HG02943 (cell line): ENCODE measurements around the gene PHF11.
"Not testable (repeated sequence)": the region's sequence is repeated elsewhere in the genome, so short reads cannot be mapped to it uniquely, and the experiment has no call there.

ENCODE experiments used
- ATAC-seq: cut with Tn5 transposase; IDR thresholded peaks from one replicate; pipeline ENCODE4 v1.9.1; 2021; ENCODE audit warnings: mild to moderate bottlenecking, low read depth, moderate library complexity; ENCODE audit not compliant: unreplicated experiment

PHF11 gene

DNA sequence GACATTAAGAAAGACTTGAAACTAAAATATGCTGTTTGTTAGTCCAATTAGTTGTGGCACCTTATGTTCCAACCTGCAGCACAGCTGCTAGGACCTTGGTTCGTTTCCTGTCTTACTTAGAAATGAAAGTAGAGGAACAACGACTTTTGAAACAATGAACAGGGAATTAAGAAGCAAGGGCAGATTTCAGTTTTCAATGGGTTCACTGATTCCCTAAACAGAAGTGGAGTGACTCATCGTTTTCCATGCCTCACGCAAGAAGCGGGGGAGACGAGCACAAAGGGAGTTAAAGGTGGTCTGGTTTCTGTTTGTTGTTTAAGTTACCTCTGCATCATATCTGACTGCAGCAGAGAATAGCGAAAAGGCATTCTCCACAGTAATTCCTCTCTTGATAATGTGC, 44.8 kb downstream of the PHF11 start:
- no peak for ATAC-seq

DNA sequence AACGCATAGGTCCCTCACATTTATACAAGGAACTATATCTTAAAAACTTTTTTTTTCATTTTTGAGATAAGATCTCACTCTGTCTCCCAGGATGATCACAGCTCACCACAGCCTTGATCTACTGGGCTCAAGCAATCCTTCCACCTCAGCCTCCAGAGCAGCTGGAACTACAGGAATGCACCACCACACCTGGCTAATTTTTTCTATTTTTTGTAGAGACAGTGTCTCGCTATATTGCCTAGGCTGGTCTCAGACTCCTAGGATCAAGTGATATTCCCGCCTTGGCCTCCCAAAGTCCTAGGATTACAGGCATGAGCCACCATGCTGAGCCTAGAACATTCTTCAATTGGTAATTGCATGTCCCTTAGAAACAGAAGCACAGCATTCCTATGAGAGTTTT, 47.9 kb downstream of the PHF11 start:
- ATAC-seq: no peak

DNA sequence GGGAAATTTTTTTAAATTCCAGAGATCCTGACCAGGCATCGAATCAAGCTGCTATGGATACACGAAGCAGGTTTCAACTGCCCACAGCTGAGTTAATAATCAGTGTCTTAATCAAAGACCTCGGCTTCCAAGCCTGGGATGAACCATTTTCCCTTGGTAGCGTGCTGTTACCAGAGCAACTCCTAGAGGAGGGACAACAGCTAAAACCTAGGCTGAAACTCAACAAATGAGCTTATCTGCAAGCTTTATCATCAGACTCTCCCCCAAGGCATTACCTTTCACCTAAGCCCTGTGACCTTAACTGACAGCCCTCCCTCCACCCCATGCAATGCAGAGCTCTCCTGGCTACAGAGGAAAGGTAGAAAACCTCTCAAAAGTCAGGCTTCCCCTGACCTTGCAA, 49.9 kb downstream of the PHF11 start:
- no peak for ATAC-seq

- ATAC-seq: no peak
Measured at GRCh38 chr13:49546561-49546960, 50.8 kb downstream of the PHF11 start.

DNA sequence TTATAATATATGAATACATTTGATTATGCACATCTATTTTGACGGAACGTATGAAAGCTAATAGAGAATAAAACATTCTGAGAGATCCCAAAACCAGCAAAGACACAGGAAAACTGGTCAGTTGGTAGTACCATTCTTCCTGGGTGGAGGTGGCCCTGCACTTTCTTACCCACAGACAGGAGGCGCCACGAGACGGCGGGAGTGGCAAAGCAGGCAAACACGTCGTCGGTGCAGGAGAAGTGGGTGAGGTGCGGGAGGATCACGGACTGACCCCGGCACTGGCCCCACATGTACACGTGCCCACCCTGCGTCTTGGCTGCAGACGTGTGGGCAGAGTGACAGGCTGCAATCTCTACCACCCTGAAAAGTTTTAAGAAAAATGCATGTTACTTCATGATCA, 53.5 kb downstream of the PHF11 start:
- ATAC-seq: no peak

GRCh38 chr13:49550942-49551644, 55.3 kb downstream of the PHF11 start:
- no peak for ATAC-seq

DNA sequence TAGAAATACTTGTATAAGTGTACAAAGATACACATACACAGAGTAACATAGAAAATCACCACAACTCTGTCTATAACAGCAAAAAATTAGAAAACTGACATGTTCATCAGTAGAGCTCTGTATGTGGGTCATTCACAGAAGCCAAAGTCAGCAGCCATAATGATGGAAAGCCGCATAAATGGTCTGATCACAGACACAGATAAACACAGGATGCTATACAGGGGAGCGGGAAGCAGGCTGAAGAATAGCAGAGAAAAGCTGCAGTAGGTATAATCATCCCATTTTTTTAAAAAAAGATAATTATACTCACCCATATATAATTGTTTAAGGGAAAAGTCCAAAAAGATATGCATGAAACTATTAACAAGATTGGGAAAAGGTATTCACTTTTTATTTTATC, 58.1 kb downstream of the PHF11 start:
- no peak for ATAC-seq

DNA sequence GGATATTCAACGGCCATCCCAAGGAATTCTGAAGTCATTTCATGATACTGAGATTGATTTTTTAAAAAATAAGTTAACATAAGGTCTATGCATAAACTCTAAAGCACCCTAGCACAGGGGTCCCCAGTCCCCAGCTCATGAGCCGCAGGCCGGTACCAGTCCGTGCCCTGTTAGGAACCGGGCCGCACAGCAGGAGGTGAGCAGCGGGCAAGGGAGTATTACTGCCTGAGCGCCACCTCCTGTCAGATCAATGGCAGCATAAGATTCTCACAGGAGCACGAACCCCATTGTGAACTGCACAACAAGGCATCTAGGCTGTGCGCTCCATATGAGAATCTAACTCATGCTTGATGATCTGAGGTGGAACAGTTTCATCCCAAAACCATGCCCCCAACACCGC, 58.6 kb downstream of the PHF11 start:
- no peak for ATAC-seq

GRCh38 chr13:49559006-49559405, 63.3 kb downstream of the PHF11 start:
- no peak for ATAC-seq

GRCh38 chr13:49560270-49561061, 64.7 kb downstream of the PHF11 start:
- peak; percentile 74 for ATAC-seq

DNA sequence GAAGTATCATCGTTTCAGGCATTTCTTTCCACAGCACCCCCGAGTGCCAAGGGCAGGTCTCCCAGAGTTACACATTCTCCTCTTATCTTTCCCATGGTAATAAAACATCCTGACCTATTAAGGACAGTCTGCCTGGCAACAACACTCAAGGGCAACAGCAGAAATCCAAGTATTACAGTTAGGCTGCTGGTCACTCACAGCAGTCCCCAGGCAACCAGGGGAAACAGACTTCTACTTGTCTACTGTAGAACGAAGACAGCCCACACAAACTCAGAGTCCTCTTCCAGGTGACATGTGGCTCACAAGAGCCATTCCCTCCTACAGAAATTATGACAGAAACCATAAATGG, 65.3 kb downstream of the PHF11 start:
- ATAC-seq: no peak

DNA sequence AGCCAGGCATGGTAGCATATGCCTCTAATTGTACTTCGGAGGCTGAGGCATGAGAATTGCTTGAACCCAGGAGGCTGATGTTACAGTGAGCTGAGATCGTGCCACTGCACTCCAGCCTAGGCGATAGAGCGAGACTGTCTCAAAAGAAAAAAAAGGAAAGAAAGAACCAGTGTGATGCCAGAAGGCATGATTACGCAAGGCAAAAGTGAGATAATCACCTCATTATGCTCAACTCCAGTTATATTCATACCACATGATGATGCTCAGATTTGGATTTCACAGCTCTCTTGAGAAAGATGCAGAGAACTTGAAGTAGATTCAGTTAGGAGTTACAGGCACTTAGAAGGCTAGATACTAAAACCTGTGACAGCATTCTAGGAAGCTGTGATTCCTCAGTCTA, 67.8 kb downstream of the PHF11 start:
- ATAC-seq: no peak

DNA sequence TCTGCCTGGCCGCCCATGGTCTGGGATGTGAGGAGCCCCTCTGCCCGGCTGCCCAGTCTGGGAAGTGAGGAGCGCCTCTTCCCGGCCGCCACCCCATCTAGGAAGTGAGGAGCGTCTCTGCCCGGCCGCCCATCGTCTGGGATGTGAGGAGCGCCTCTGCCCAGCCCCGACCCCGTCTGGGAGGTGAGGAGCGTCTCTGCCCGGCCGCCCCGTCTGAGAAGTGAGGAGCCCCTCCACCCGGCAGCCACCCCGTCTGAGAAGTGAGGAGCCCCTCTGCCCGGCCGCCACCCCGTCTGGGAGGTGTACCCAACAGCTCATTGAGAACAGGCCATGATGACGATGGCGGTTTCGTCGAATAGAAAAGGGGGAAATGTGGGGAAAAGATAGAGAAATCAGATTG, 69.7 kb downstream of the PHF11 start:
- not testable (repeated sequence) for ATAC-seq

GRCh38 chr13:49566461-49566860, 70.7 kb downstream of the PHF11 start:
- no peak for ATAC-seq

DNA sequence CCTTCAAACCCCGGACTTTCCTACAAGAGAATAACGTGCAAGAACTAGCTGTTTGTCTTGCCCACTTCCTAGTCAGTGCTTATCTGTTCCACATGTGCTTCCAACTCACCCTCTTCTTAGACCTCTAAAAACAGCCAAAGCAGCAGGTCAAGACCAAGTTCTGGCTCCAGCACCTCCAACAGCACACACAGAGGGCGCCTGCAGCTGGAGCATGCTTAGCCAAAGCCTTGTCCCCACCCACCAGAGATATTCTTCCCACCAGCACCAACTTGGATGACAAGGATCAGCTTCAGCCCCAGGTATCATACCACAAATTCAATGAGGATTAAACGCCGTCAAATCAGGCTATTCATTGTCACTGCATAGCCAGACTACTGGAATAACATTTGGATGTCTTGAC, 71.7 kb downstream of the PHF11 start:
- ATAC-seq: no peak

DNA sequence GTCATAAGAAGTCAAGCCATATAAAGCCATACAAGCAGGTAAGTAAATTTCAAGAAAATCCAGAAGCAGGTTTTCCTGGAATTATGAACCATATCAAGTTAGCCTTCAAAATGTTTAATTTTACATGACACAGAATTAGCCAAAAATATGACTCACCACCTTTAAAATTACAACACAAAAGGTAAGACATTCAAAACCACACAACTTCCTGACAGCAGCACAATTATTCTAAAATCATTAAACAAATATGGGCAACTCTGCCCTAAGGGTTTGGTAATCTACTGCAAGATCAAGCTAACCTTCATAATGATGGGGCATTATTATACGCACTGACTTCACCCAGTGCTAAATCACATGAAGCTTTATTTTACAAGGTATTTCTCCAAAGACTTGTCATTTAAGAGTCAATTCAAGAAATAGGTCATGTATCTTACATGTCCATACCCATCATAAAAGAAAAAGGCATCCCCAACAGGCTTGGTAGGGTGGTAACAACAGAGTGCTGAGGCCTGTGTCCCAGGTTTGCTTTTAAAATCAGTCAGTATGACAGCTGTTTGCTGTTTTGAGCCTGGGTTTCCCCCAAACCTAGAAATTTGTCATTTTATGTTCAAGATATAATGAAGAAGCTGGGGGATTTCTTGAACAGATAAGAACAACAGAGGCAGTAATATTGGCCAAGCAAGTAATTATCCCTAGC, 74.4 kb downstream of the PHF11 start:
- ATAC-seq: no peak

DNA sequence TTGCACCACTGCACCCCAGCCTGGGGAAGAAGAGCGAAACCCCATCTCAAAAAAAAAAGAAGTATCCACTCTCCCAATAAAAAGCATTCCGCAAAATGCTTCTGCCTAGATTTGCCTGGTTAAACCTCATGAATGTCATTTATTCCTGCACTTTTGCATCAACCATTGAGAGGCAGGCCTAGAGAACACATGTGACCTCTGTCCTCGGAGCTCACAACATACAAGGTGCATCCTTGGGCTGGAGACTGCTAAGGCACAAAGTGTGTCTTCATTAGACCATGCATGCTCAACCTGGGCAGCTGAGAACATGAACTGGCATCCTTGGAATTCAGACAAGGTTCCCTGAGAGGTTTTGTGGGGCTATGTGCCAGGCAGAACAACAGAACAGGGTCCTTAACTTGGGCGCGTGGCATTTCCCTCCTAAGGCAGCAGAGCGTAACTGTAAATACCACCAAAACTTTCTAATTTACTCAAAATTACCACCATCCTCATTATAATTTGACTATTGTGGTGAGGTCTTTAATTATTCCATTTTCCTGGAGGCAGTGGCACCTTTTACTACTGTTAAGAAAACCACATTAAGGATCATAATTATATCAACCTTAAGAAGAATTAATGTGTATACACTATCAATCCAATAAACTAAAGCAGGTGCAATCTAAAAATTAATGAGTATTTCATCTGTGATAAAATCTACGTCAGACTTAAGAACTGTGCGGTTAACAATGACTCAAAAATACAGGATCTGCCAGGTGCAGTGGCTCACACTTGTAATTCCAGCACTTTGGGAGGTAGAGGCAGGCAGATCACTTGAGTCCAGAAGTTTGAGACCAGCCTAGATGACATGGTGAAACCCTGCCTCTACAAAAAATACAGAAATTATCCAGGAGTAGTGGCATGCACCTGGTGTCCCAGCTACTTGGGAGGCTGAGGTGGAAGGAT, 75.8 kb downstream of the PHF11 start:
- ATAC-seq: no peak
